ENCODE results near the gene CALM3. TPM values are rescaled to one million over a fixed set of nuclear protein-coding genes. Genes with fewer than 3 reads are reported as not detected.
"Not testable (repeated sequence)": the region's sequence is repeated elsewhere in the genome, so short reads cannot be mapped to it uniquely, and the experiment has no call there.

The CALM3 gene
- total RNA-seq, 1 donor from 2014 or later = 89.6 TPM

DNA sequence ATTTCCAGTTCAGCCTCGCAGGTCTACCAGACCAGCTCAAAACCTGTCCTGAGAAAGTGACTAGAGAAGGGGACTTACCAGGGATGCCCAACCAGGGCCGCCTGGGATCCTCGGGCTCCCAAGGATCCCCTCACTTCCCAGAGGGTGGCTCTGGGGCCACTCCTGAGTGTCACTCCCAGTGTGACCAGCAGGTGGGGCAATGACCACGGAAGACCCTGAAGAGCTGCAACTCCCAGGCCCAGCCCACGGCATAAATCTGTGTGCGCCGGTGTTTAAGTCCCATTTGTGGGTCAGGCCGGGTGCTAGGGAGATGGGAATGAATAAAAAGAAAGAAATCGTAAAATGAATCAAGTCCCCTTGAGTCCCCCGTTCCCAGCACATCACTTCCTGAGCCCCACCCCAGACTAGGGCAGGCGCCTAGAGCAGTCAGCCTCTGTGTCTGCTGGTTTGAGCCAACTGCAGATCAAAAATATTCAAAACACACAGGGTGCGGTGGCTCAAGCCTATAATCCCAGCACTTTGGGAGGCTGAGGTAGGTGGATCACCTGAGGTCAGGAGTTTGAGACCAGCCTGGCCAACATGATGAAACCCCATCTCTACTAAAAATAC is 13.1 kb downstream of the CALM3 start:
- ATAC-seq = peak; percentile 88
- DNase-seq (ENCODE audit: low spot score) = peak; percentile 77

DNA sequence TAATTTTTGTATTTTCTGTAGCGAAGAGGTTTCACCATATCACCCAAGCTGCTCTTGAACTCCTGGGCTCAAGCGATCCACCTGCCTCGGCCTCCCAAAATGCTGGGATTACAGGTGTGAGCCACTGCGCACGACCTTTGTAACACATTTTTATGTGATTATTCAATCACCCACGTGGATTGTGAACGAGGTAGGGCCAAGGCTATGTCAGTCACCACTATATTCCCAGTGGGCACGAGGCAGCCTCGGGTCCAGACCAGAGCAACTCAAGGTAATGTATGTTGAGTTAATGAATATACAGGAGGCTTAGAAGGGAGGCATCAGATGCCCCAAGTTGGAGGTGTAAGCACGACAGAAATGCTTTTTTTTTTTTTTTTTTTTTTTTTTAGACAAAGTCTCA is 14.8 kb downstream of the CALM3 start:
- no peak for DNase-seq (ENCODE audit: low spot score)
- ATAC-seq = no peak

DNA sequence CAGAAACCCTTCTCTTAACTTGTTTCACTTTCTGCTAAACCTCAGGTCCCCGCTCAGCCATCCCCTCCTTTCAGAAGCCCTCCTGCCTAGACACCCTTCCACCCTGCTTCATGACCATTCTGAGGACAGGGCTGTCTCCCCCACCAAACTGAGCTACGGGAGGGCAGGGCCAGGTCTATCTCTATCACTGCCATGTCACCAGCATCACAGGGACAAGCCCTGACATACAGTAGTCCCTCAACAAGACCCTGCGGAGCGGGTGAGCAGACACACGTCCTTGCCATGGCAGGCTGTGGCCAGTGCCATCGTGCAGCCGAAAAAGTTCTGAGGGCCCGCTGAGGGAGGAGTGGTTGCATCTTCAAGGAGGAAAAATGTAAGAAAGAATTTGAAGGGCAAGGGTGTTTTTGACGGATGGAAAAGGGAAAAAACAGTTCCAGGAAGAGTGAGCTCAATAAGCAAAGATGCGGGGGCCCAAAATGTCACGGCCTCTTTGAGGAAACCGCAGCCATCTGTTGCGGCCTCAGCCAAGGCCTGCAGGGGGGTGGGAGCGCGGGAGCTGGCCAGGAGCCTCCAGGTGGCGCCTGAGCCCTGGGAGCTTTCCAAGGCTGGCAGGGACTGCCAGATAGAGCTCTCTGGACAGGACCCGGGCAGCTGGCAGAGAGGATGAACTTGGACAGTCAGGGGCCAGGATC is 15.6 kb downstream of the CALM3 start:
- DNase-seq (ENCODE audit: low spot score) (peak; percentile 70), ATAC-seq (peak; percentile 84)

DNA sequence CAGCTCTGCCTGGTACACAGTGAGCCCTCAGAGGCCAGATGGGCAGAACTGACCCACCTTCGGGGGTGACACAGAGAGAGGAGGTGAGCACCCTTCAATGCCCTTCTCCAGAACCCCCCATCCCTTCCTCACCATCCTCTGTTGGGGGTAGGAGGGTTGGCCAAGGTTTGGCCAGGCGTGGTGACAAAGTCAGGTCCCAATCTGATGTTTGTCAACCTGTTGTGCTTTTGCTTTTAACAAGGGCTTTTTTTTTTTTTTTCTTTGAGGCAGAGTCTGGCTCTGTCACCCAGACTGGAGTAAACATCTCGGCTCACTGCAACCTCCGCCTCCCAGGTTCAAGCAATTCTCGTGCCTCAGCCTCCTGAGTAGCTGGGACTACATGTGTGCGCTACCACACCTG is 16.5 kb downstream of the CALM3 start:
- DNase-seq (ENCODE audit: low spot score) (no peak), ATAC-seq (no peak)

DNA sequence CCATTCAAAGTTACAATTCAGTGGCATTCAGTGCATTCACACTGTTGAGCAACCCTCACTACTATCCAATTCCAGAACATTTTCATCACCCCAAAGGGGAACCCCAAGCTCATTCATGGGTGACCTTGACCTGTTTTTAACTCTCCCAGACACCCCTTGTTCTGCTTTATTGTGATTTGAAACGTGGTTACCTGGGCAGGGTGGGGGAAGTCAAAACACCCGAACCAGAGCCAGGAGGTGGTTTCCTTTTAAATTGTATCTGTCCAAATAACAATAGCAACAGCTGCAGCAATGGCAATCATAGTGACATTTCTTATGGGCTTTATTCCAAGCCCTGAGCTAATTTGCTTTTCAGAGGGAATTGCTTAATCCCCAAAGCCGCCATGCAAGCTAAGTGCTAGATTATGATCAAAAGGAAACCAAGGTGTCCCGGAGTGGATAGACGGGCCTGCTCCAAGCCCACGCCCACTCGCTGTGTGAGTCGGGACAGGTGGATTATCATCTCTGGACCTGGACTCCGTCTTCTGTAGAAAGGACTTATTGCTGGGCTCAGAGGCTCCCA is 17.6 kb downstream of the CALM3 start:
- ATAC-seq = no peak

DNA sequence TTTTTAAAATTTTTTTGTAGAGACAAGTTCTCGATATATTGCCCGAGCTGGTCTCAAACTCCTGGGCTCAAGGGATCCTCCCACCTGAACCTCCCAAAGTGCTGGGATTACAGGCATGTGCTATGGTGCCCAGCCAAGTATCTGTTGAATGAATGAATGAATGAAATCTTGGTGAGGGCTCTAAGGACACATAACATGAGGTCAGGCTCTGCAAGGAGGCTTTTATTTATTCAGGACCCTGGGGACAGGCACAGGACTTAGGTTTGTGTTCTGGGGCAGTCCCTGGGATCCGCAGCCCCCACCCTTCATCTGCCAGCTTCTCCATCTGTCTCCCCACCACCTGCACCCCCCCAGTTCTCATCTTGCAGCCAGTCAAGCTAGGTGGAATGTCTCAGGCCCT is 19.1 kb downstream of the CALM3 start:
- DNase-seq (ENCODE audit: low spot score) (no peak), ATAC-seq (no peak)

More for the DNA sequence above, 17.6 kb downstream of the CALM3 start:
- DNase-seq (ENCODE audit: low spot score) = no peak

DNA sequence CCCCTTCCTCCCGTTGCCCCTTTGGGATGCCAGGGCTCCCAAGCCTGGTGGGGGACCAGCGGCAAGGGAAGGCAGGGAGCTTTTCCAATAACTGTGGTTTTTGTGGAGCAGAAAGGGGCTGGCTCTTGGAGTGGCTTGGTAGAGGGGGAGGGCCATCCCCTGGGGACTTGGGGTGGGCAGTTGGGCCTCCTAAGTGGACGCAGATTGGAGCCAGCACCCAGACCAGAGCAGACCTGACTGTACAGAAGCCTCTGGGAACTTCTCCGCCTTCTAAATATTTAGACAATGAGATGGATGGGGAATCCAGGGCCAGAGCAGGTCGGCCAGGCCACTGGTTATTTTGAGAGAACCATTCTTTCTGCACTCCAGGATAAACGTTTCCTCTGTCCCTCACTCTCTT is 19.6 kb downstream of the CALM3 start:
- DNase-seq (ENCODE audit: low spot score) (no peak), ATAC-seq (no peak)

DNA sequence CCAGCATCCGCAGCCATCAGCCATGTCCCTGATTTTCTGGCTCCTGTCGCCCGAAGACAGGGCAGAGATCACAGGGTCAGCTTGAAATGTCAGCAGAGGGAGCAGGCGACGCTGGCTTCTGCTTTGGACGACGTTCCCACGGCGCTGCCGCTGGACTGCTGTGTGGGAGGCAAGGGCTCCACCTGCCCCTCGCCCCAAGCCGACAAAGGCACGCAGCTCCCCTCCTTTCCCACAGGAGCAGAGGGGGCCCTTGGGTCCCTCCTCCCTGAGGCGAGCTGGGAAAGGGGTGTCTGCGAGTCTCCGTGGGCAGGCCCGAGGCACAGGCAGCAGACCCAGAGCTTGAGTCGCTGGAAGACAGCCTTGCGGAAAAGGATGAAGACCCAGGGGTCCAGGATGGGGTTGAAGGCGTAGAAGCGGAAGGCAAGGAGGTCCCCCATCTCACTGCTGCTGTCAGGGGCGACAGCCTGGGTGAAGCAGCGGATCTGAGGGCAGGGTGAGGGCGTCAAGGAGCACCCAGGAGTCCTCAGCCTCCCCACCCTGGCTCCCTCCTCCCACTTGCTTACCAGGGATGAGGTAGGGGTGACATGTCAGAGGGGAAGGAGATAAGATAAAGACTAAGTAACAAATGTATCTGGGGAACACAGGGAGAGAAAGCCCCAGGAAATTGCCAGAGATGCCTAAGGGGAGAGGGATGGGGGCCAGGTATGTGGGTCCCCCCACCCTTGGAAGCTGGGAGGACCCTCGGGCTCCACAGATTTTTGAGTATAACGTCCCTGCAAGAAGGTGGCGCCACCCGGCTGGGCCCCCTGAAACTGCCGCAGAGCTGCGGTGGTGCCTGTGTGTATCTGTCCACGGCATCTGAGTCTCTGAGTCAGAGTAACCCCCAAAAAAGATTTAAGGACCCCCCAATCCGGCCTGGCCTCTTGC is 20.3 kb downstream of the CALM3 start:
- no peak for DNase-seq (ENCODE audit: low spot score)
- ATAC-seq = peak; percentile 34

DNA sequence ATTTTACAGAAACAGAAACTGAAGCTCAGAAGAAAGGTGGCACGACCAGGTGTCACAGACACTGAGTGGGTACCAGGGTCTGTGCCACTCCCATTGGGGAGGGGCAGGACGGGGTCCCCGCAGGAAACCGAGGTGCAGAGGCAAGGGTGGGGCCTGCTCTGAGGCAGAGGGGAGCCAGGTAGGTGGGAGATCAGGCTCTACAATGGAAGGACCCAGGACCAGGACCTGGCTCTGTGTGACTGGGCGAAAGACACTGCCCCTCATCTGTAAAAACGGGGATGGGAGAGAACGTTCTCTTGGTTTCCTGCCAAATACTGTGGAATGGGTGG is 21.0 kb downstream of the CALM3 start:
- ATAC-seq (no peak), DNase-seq (ENCODE audit: low spot score) (no peak)

DNA sequence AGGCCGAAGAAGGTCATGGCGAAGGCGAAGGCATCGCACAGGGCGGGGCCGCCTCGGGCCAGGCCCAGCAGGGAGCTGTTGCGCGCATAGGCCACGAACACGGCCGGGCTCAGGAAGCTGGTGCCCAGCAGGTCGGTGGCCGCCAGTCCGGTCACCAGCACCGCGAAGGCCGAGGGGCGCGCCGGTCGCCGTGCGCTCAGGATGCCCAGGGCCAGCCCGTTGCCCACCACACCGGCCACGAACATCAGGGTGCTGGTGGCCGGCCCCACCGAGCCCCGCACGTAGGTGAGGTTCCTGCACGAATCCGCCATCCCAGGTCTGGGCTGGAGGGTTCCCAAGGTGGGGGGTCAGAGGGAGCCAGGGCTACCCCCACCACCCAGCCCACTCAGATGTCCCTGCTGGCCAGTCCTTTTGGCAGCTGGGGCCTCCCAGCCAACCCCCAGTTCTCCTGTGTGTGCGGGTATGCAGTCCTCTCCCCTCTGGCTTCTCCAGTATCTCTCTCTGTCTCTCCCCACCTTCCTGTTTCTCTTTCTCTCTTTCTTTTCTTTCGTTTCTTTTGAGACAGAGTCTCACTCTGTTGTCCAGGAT is 22.9 kb downstream of the CALM3 start:
- DNase-seq (ENCODE audit: low spot score) (no peak), ATAC-seq (no peak)

DNA sequence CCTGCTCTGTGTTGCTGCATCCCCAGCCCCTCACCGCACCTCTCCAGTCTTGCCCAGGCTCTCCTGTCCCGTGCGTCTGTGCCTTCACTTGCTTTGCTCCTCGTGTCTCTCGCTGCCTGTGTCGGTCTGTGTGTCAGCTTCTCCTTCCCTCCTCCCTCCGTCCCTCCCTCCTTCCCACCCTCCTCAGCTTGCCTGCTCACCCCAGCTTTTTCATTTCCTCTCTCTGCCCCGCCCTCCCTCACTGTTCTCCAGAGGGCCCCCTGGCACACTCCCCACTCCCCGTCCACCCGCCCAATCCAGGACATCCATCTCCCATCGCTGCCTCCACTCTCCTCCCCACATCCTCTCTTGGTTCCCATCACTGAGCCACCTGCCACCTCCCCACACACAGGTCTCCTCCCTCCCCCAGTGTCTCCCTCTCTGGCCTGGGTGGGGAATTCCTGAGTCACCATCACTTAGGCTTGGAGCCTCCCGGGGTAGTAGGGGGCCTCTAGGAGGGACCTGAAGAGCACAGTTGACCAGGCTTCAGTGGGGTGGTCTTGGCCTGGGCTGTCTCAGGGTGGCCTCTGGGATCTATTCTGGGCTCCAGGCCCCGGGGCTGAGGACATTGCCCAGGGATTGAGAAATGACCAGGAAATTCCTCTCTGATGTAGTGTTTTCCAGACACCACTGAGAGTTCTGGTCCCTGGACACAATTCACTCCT is 24.0 kb downstream of the CALM3 start, which contains the start of gene PTGIR:
Gene PTGIR, minus strand, starts transcription at position 132 of the 704 bp plus-strand sequence. CDS start 864 bp downstream, outside the sequence.
- ATAC-seq = peak; percentile 43
- no peak for DNase-seq (ENCODE audit: low spot score)

DNA sequence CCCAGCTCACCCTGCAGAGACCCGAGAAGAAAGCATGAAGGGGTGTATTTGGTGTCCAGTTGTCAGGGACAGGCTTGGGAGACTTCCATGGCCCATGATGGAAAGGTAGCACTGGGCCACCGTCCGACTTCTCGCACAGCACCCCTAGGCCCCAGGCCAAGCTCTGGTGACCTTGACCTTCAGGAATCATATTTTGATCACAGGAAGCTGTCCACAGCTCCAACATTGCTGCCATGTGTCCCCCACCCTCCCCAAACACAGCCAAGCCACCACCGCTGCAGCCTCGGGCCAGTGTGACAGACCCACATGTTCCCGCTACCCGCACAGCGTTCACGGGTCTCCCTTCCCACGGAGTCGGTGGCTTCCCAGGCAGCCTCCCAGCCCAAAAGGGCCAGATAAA is 24.6 kb downstream of the CALM3 start:
- DNase-seq (ENCODE audit: low spot score) = no peak
- no peak for ATAC-seq

DNA sequence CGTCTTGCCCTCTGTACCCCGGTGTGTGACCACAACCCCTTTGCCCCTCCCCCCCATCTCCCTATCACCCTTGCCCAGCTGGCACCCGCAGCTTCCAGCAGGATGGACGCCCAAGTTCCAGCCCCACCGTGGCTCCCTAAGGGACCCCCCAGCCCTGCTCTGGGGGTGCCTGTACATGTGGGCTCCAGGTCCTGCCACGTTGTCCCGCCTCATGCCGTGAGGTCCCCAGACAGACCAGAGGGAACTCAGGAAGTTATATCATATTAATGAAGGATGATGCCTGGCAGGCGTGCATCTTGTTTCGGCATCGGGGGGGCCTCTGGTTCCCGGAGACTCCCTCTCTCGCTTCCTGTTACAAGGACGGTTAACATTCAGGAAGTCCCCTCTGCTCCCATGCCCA is 25.3 kb downstream of the CALM3 start:
- ATAC-seq (no peak), DNase-seq (ENCODE audit: low spot score) (no peak)

DNA sequence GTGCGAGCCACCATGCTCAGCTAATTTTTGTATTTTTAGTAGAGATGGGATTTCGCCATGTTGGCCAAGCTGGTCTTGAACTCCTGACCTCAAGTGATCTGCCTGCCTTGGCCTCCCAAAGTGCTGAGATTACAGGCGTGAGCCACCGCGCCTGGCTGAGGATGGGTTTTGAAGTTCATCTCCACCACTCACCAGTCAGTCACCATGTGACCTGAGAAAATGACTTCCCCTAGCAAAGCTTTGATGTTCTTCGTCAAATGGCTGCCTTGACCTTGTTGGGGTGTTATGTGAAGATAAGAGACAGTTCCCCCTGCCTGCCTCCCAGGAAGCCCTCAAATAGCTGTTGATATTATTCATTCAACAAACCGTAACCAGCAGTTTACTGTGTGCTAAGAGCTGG is 27.8 kb downstream of the CALM3 start:
- ATAC-seq; DNase-seq (ENCODE audit: low spot score): not testable (repeated sequence)

DNA sequence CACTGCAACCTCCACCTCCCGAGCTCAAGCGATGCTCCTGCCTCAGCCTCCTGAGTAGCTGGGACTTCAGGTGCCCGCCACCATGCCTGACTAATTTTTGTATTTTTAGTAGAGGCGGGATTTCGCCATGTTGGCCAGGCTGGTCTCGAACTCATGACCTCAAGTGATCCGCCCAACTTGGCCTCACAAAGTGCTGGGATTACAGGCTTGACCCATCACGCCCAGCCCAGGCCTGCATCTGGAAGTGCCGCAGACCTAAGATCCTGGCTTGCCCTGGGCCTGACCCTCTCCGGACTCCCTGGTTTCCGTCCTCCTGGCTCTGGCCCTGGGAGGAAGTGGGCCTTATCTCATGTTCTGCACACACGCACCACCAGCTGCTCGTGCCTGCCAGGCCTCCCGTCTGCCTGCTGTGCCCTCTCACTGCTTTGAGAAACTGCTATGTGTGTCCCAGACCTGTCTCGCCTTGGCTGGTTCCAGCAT is 28.5 kb downstream of the CALM3 start:
- ATAC-seq (peak; percentile 51), DNase-seq (ENCODE audit: low spot score) (no peak)

DNA sequence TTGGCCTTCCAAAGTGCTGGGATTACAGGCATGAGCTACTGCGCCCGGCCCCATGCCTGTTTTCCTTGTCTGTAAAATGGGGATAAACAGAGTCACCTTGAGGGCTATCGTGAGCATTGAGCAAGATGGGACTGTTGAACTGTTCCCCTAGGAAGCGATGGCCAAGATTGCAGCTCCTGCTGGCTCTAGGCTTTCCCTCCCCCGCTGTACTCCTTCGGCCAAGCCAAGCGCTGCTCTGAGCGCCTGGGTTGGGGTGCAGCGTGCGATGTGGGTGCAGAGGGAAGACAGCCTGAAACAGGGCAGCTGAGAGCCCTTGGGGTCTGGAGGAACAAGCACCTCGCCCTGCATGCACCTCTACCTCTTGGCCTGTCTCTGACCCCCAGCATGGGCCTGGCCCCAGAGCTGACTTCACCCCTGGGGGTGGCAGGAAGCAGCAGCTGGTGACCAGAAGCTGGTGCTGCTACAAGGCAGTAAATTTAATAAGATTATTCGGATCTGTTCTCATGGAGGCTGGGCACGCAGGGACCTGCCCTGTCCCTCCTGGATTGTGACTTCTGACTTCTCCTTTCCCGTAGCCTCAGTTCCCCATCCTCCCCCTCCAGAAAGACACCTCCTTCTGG is 29.6 kb downstream of the CALM3 start:
- DNase-seq (ENCODE audit: low spot score) = no peak
- ATAC-seq = no peak

DNA sequence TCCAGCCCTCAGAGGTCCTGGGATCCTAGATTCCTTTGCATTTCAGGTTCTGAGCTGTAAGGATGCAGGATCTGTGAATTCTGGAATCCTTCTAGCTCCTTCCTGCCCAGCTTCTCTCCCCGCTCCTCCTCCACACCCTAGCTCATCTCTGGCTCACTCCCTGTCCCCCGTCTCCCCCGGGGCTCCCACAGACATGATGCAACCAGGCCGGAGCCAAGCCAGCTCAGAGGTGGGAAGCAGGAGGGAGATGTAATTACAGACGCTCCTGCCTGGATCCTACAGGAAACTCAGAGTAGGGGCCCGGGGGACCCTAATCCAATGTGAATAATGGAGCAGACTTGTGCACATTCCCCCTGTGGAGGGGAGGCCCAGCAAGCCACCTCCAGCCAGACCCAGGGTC is 30.4 kb downstream of the CALM3 start:
- ATAC-seq (no peak), DNase-seq (ENCODE audit: low spot score) (no peak)

DNA sequence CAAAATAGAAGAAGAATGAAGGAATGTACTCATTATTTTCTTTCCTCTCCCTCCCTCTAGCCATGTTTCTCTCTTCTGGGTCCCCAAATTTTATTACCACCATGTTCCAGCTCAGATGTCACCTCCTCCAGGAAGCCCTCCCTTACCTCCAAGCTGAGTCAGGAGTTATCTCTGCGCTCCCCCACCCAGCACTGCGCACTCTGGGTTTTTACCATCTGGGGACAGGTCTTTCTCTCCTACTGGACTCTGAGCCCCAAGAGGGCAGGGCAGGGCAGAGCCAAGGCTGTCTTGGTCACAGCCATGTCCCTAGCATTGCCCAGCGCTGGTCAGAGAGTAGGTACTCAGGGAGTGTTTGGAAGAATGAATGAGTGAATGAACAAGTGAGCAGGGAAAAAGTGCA is 32.0 kb downstream of the CALM3 start:
- ATAC-seq = no peak
- no peak for DNase-seq (ENCODE audit: low spot score)

DNA sequence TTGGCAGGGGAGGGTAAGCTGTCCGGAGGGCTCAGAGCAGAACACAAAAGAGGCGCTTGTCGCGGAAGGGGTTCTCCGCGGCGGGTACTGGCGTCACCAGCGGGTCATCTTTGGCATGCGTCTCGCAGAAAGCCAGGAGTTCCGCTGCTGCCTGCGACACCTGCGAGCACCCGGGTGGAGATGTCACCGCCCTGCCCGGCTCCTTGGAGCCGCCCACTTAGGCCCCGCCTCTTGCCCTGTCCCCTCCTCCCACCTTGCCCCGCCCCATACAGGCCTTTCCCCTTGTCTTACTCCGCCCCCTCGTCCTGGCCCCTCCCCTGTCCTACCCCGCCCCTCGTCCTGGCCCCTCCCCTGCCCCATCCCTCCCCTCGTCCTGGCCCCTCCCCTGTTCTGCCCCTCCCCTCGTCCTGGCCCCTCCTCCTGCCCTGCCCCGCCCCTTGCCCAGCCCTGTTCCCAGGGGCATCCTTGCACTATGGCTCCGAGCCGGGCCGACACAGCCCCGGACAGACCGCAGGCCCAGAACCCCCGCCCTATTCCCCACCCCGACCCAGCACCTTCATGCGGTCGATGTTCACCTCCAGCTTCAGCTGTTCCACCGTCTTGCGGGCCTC is 33.0 kb downstream of the CALM3 start:
- no peak for DNase-seq (ENCODE audit: low spot score)
- peak; percentile 53 for ATAC-seq

Data from left lobe of liver (tissue), 2 donors.